Stimulated activated memory B cell treated with anti-CD40 and anti-IgM and Interleukin-4, amounts not matched to agents 10 μg/mL and 1 μg/mL and 100 μg/mL, for 72 hours (primary cell): ENCODE data around the gene RPP30.
"Not testable (repeated sequence)": the region's sequence is repeated elsewhere in the genome, so short reads cannot be mapped to it uniquely, and the experiment has no call there.

ENCODE experiments used
- ATAC-seq: fragments of 150-1000 bp; cut with Tn5 transposase; 2 replicates; pipeline ENCODE4 v1.10.0; 2021
- H3K27ac Mint-ChIP-seq: one replicate; pipeline ENCODE4 v1.8.0; 2022; ENCODE audit warnings: mild to moderate bottlenecking, mixed read lengths
- H3K27me3 Mint-ChIP-seq: one replicate; pipeline ENCODE4 v1.8.0; 2022; ENCODE audit warnings: mixed read lengths
- H3K36me3 Mint-ChIP-seq: one replicate; pipeline ENCODE4 v1.8.0; 2022; ENCODE audit warnings: mixed read lengths
- H3K4me1 Mint-ChIP-seq: one replicate; pipeline ENCODE4 v1.8.0; 2022; ENCODE audit warnings: mixed read lengths
- H3K4me3 Mint-ChIP-seq: one replicate; pipeline ENCODE4 v1.8.0; 2022; ENCODE audit warnings: mild to moderate bottlenecking, moderate library complexity, mixed read lengths
- H3K9me3 Mint-ChIP-seq: one replicate; pipeline ENCODE4 v1.8.0; 2022; ENCODE audit warnings: mixed read lengths

Gene RPP30

GRCh38 chr10:90939116-90939515, 67.3 kb downstream of the RPP30 start:
- Mint-ChIP-seq H3K27ac (no peak overlapping the region), H3K27me3 (no peaks in the 10 kb centered on the region), H3K4me1 (peaks cover 11% of the 10 kb centered on the region), H3K4me3 (no peak overlapping the region), H3K9me3 (peaks cover 2% of the 10 kb centered on the region), H3K36me3 (no peaks in the 10 kb centered on the region)
- no peak for ATAC-seq

GRCh38 chr10:90939648-90940047, 67.9 kb downstream of the RPP30 start:
- H3K27me3 Mint-ChIP-seq, result no peaks in the 10 kb centered on the region
- H3K4me3 Mint-ChIP-seq, result no peak overlapping the region
- H3K27ac Mint-ChIP-seq, result no peak overlapping the region
- H3K36me3 Mint-ChIP-seq, result no peaks in the 10 kb centered on the region
- peaks cover 2% of the 10 kb centered on the region for H3K9me3 Mint-ChIP-seq
- no peak for ATAC-seq
- H3K4me1 Mint-ChIP-seq, result peaks cover 11% of the 10 kb centered on the region

- ATAC-seq, H3K36me3 Mint-ChIP-seq, H3K9me3 Mint-ChIP-seq, H3K4me3 Mint-ChIP-seq, H3K4me1 Mint-ChIP-seq, H3K27ac Mint-ChIP-seq, H3K27me3 Mint-ChIP-seq: not testable (repeated sequence)
Observed at GRCh38 chr10:90942980-90943379, 71.2 kb downstream of the RPP30 start.

- H3K27ac Mint-ChIP-seq, result no peak overlapping the region
- no peaks in the 10 kb centered on the region for H3K36me3 Mint-ChIP-seq
- no peaks in the 10 kb centered on the region for H3K9me3 Mint-ChIP-seq
- H3K4me3 Mint-ChIP-seq, result no peak overlapping the region
- H3K4me1 Mint-ChIP-seq, result peaks cover 5% of the 10 kb centered on the region
- no peak for ATAC-seq
- no peaks in the 10 kb centered on the region for H3K27me3 Mint-ChIP-seq
Observed at GRCh38 chr10:90944749-90945148, 73.0 kb downstream of the RPP30 start.

GRCh38 chr10:90945491-90946070, 73.8 kb downstream of the RPP30 start:
- no peaks in the 10 kb centered on the region for H3K27me3 Mint-ChIP-seq

GRCh38 chr10:90947030-90947960, 75.5 kb downstream of the RPP30 start:
- H3K9me3 Mint-ChIP-seq, result peaks cover 4% of the 10 kb centered on the region
- H3K27me3 Mint-ChIP-seq, result no peaks in the 10 kb centered on the region
- peaks cover 5% of the 10 kb centered on the region for H3K4me1 Mint-ChIP-seq
- ATAC-seq, result no peak
- no peaks in the 10 kb centered on the region for H3K36me3 Mint-ChIP-seq
- H3K27ac Mint-ChIP-seq, result no peak overlapping the region
- H3K4me3 Mint-ChIP-seq, result no peak overlapping the region

More at GRCh38 chr10:90945491-90946070, 73.8 kb downstream of the RPP30 start:
- Mint-ChIP-seq H3K36me3 (no peaks in the 10 kb centered on the region), H3K4me3 (no peak overlapping the region), H3K4me1 (peaks cover 5% of the 10 kb centered on the region), H3K27ac (no peak overlapping the region), H3K9me3 (no peaks in the 10 kb centered on the region)
- ATAC-seq, result no peak
